ELF-1 (cell line): ENCODE measurements around the gene FBXW12.

ENCODE experiments used
- DNase-seq: peaks from one replicate; pipeline ENCODE4 v3.0.0-alpha.2; 2016; ENCODE audit warnings: low read depth, low spot score

FBXW12 gene

GRCh38 chr3:48407542-48408099, 35.6 kb downstream of the FBXW12 start:
- DNase-seq = no peak

GRCh38 chr3:48408823-48409281, 36.8 kb downstream of the FBXW12 start:
- DNase-seq = no peak

- no peak for DNase-seq
Observed at GRCh38 chr3:48409291-48410201, 37.5 kb downstream of the FBXW12 start.

GRCh38 chr3:48410205-48411040, 38.4 kb downstream of the FBXW12 start:
- DNase-seq = no peak

- DNase-seq = no peak
Observed at GRCh38 chr3:48411041-48411588, 39.1 kb downstream of the FBXW12 start.

GRCh38 chr3:48411606-48412374, 39.8 kb downstream of the FBXW12 start:
- DNase-seq = no peak

GRCh38 chr3:48412375-48413001, 40.5 kb downstream of the FBXW12 start:
- DNase-seq = no peak

GRCh38 chr3:48413086-48413485, 41.1 kb downstream of the FBXW12 start:
- no peak for DNase-seq

GRCh38 chr3:48413611-48414010, 41.6 kb downstream of the FBXW12 start:
- no peak for DNase-seq

GRCh38 chr3:48414376-48415250, 42.6 kb downstream of the FBXW12 start:
- no peak for DNase-seq

GRCh38 chr3:48415251-48415953, 43.4 kb downstream of the FBXW12 start:
- no peak for DNase-seq

GRCh38 chr3:48416091-48416505, 44.1 kb downstream of the FBXW12 start:
- DNase-seq = no peak

GRCh38 chr3:48416546-48416945, 44.5 kb downstream of the FBXW12 start:
- no peak for DNase-seq

- DNase-seq = no peak
Observed at GRCh38 chr3:48417529-48418108, 45.6 kb downstream of the FBXW12 start.

- no peak for DNase-seq
Observed at GRCh38 chr3:48418140-48418539, 46.1 kb downstream of the FBXW12 start.

GRCh38 chr3:48418651-48419050, 46.6 kb downstream of the FBXW12 start:
- no peak for DNase-seq

GRCh38 chr3:48419149-48419548, 47.1 kb downstream of the FBXW12 start:
- no peak for DNase-seq

- no peak for DNase-seq
Observed at GRCh38 chr3:48419597-48419996, 47.6 kb downstream of the FBXW12 start.

- DNase-seq = no peak
Observed at GRCh38 chr3:48420561-48420960, 48.5 kb downstream of the FBXW12 start.
